GM18858 (cell line): ENCODE measurements around the gene SRBD1.

ENCODE experiments used
- ATAC-seq: cut with Tn5 transposase; IDR thresholded peaks from one replicate; pipeline ENCODE4 v1.9.1; 2021; ENCODE audit not compliant: unreplicated experiment

SRBD1 gene

DNA sequence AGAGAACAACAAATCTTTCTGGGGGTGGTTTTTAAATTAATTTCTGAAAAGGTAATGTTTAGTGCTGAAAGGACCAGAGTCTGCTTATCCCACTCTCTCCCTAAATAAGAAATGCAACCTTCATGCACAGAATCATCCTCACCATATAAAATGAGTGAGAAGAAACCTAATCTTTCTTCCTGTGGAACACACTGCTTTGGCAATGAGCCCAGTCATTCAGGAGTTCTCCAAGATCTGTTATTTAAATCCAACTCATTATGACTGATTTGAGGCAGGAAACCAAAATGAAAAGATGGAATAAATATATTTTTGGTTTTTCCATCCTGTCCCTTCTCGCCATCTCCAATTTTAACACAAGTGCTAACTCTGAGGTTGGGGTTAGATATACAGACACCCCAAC, 228.3 kb downstream of the SRBD1 start:
- ATAC-seq = no peak

- no peak for ATAC-seq
These were observed 230.8 kb downstream of the SRBD1 start for GRCh38 chr2:45380131-45380836.

DNA sequence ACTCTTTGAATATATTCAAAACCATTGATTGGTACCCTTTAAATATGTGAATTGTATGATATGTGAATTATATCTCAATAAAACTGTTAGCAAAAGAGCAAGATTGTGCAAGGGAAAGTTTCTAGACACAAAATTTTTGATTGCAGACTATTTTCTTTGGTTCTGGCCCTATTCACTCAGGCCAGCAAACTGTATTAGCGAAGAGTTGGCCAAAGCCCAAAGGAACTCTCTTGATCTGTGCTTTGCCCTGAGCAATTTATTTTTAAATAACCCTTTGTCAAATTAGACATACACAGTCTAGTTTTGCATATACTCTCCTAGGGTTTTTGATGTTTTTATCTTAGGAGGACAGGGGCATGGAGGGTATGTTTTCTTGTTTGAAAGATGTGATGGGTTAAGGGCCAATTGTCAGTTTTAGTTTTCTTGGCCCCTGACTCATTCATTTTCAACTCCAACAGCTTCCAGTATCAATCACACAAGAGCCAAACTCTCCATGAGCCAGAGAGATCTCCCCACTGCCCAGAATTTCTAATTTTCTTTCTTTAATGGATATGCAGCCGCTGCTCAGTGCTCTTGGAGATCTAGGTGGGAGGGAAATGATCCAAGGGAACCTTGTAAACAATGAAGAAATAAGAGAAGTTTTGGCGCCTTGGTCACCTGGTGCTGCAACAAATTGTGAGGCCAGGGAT, 231.5 kb downstream of the SRBD1 start:
- ATAC-seq = no peak

DNA sequence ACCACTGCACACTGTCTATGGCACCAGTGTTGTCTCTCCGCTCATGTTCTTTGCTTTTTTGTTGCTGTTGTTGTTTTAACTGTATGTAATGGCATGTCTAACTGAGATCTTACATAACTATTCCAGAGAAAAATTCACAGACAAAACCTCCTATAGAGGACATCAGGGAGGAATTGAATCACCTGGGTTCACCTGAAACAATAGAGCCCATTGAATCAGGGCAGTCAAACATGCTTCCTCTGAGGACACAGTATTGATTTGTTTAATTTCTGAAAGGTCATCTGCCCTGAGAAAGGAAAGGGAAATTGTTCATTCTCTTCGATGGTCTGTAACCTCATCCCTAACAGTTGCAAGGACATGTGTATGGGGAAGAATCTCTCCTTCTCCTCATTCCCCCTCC, 237.5 kb downstream of the SRBD1 start:
- ATAC-seq = no peak

GRCh38 chr2:45370369-45370768, 240.7 kb downstream of the SRBD1 start:
- ATAC-seq = no peak

GRCh38 chr2:45368792-45369191, 242.3 kb downstream of the SRBD1 start:
- ATAC-seq = no peak

DNA sequence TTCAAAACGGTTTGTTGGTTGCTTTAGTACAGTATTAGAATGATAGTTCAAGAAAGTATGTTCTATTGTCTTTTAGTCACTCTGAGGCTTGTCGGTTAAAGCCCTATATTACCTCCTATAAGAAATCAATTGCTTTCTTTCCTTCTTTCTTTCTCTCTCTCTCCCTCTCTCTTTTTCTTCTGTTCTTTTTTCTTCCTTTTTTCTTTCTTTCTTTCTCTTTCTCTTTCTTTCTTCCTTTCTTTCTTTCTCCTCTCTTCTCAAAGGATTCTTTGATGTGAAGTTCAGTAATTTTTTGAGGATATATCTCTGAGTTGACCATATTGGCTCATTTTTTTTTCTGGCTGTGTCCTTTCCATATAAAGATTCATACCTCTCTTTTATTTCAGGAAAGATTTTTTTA, 249.4 kb downstream of the SRBD1 start:
- ATAC-seq = no peak

DNA sequence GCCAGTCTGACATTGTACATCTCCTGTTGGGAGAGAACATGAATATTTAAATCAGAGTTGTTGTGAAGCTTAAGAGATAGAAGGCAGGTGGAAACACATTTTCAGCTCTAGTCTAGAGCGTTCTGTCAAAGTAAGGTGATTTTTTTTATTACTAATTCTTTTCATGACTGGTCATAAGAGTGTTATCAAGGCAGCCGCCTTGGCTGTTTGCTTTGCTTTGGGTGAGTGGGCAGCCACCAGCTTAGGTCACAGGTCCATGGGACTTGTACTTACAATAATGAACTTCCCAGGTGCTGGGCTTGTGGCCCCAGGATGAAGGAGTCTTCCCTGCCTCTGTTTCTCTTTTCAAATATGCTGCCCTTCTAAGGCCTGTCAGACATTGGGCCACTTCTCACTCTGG, 256.3 kb downstream of the SRBD1 start:
- ATAC-seq = no peak

DNA sequence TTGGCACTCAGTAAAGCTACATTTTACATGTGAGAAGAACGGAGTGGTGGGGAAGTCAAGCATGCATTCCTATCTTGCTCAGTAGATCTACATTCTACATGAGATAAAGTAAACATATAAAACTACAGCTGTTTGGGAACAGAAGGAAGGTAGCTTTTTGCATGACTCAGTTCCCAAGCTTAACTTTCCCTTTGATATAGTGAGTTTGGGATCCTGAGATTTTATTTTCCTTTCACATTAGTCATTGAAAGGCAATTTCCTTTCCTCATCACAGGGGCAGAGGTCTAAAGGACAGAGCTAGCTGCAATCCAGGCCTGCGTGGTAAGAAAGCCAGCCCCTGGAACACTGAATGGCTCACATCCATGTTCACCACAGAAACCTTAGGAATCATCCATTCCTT, 257.2 kb downstream of the SRBD1 start:
- ATAC-seq = no peak

- ATAC-seq = no peak
These were observed 258.6 kb downstream of the SRBD1 start for GRCh38 chr2:45352506-45352905.

DNA sequence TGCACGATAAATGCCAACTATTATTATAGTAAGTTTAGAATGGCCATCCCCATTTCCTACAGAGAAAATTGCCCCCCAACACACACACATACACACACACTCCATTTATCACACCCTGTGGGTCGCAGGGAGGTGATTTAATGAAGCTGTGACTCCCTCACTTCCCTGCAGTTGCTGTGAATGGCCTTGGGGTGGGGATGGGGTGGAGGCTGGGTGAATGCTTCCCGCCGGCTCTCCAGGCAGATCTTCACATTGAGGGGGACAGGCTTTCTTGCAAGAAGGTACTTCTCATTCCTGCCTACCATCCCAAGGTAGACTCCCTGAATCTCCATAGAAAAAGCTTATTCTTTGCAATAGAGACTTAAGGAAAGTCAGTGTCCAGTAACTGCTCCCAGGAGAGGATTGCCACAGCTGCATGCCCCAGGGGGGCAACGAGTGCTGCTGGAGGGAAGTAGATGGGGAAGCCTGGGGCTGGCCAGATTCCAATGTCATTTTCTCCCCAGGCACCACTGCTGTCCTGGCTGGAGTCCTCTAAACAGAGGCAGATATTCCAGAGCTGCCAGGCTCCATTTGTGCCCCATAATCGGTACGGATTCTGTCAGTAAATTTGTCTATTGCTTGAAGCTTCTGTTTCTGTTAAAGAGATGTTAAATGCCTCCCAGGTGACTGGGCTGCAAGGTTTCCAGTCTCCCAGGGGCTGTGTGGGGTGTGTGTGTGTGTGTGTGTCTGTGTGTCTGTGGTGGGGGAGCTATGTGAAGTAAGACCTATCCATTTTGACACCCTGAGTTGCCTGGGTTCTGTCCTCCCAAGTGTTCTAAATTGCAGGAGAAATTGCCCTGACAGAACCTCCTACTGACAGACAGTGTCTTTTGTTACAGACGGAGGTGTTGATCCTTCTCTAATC, 265.5 kb downstream of the SRBD1 start:
- no peak for ATAC-seq

DNA sequence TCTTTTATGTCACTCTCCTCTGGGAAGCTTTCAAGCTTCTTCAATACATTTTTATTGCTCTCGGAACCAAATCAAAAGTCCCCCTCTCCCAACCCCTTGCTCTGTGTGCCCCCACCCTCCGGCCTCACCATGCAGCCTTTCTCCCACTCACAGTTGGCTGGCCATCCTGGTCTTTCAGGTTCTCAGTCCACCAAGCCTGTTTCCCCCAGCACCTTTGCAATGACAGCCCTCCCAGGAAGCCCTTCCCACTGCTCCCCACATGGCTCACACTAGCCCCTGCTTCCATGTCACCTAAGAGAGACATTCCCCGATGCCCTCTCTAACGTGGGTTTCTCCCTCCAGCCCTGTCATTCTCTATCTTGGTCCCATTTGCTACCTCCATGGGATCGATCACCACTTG, 266.6 kb downstream of the SRBD1 start:
- no peak for ATAC-seq

DNA sequence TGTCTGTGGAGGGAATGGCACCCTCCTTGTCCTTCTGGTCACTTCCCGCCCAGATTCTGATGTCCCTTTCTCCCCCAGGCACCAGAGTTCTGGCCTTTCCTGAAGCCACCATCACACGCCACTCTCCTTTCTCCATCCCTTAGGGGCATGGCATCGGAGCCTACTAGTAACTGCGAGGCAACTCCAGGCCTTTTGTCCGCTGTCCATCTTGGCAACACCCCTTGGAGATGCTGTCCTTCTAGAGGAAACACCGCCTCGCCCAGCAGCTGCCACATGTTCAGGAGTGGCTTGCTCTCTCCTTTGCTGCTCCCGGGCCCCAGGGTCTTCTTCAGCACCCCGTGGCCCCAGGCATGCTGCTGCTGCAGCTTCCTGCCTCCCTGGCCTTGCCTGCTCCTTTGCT, 267.0 kb downstream of the SRBD1 start:
- ATAC-seq = no peak

DNA sequence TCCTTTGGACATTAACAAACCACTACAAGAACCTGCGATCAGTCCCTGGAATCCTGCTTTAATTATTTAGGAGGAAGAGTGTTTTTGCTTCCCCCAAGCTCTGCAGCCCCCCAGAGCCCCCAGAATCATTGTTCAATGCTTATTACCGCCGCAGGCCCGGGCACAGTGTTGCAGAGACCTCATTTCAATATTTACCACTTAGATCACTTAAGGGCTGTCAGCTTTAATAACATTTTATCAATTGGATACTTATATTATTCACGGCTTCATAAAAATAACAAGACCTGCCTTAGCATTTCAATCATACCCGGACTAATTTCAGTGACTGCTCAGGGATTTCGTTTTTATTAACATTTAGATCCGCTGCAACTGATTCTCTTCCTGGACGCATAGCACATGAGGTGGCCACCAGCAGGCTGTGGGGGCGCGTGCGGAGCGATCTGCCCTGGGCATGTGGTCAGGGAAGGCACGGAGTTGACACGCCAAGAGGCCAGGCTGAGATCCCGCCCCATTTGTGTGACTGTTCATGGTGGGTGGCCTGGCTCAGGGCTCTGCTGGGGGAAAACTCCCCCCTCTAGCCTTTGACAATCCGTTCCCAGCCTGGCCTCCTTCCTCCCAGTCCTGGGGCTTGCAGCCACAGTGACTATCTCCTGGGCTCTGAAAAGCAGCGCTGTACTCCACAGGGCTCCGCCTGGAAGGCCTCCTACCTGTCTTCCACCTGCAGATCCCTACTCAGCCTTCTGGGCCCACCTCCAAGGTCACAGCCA, 267.6 kb downstream of the SRBD1 start:
- no peak for ATAC-seq

GRCh38 chr2:45340318-45340717, 270.7 kb downstream of the SRBD1 start:
- ATAC-seq = no peak

DNA sequence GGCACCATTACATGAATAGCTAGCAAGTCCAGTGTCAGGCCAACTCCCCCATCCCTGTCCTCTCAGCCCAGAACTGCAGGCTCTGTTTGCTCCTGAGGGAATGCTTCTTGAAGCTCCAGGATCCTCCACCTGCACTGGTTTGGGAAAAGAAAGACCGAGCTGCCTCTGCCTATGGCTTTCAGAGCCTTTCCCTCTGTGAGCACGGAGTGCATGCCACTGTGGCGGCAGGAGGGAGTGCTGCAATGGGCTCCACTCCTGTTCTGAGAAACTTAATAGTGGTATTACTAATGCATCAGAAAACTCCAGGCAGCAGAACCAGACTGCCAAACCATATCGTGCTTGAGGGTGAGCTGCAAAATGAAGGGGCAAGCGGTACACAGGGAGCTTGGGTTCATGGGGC, 271.8 kb downstream of the SRBD1 start:
- no peak for ATAC-seq
